HG02981 (cell line): ENCODE data around the gene PNLIPRP2.

ENCODE experiments used
- ATAC-seq: cut with Tn5 transposase; IDR thresholded peaks from one replicate; pipeline ENCODE4 v1.9.1; 2021; ENCODE audit warnings: mild to moderate bottlenecking, moderate library complexity; ENCODE audit not compliant: unreplicated experiment

The PNLIPRP2 gene

DNA sequence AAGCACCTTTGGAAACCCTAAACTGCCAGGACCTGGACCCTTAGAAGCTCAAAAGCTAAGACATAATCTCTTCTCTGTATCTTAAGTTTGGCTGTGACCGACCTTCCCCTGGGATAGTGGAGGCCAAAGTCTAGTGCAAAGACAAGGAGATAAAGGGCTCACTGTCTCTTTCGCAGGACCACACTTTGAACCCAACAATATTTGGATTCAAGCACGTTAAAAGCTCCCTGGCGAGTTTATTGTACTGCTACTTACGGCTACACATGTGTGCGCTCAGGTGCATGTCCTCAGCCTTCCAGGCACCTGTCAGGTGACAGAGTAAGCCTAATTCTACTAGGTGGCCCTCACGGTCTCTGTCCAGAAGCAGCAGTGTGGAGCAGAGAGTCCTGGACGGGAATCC is 55.9 kb downstream of the PNLIPRP2 start:
- ATAC-seq, result no peak

DNA sequence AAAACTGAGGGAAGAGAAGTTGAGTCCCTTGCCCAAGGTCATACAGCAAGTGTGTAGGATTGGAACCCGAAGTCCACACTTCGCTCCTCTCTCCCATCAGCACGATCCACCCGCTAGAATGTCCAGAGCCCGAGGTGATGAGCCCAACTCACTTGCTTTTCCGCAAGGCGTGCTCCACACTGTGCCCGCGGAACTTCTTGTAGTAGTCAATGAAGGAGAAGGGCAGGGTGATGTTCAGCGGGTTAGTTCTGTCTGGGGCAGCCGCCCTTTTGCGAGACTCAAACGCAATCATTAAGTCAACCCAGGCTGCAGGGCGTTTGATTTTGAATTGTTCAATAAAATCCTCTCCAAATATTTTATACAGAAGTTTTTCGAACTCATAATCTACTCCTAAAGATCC is 58.6 kb downstream of the PNLIPRP2 start:
- no peak for ATAC-seq

DNA sequence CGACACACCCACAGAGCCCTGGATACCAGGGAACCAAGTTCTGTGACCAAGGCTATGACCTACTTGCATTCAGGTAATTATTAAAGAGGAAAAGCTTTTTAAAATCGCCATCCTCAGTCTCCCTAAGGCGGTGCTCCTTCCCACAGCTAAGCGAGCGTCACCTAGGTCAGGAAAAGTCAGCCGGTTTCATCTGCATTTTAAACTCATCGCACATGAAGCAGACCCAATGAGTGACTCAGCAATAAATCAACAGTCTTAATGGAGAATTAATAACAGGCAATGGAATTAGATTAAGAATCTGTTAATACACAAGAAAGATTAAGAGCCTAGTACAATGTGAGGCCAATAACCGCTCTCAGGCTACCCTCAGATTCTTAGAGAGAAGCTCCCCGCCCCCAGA is 62.4 kb downstream of the PNLIPRP2 start:
- no peak for ATAC-seq

DNA sequence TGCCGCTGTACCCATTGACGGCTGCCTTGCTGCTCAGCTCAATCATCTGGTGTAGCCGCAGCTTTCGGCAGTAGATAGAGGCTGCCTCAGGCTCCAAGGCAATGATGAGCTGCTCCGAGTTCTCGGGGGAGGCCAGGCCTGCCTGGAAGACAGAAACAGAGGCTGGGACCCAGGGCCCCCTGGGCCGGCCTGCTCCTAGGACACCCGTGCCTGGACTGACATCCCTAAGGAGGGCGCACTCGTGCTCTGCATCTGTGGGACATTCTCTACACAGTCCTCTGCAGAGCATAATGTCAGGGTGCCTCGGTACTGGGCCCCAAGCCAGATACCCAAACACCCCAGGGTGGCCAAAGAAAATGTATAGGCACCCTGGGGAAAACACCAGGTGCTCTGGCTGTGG is 63.1 kb downstream of the PNLIPRP2 start:
- ATAC-seq, result no peak

GRCh38 chr10:116684781-116685180 is 64.0 kb downstream of the PNLIPRP2 start:
- ATAC-seq, result no peak

DNA sequence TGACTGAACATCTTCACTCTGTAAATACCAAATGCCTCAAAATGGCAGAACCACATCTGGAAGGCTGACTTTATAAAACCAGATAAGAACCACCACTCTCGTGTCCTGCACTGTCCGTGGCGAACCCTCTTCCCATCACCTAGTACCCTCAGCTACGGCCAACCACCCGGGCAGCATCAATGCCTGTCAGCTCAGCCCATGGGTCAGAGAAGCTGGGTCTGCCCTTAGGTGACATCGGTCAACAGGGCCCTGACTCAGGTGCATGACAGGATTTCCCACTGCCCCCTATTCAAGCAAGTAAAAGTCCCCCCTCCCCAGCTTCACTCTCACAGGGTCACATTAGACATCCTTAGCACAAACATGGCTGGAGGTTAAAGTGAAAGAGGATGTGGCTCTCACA is 65.1 kb downstream of the PNLIPRP2 start:
- ATAC-seq, result no peak

- no peak for ATAC-seq
Observed at GRCh38 chr10:116686632-116687031, 65.9 kb downstream of the PNLIPRP2 start.

DNA sequence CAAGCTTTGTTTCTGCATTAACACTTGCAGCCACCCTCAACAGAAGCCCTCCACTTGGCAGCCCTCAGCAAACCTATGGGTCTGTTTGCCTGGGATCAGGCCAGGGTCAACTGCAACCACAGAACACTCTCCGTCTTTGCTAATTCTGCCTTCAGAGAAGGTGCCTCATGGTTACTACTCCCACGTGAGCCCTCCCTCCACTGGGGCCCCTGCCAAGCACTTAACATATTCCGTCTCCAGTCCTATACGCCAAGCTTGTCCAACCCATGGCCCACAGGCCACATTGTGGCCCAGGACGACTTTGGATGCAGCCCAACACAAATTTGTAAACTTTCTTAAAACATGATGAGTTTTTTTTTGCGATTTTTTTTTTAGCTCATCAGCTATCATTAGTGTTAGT is 66.9 kb downstream of the PNLIPRP2 start:
- no peak for ATAC-seq

DNA sequence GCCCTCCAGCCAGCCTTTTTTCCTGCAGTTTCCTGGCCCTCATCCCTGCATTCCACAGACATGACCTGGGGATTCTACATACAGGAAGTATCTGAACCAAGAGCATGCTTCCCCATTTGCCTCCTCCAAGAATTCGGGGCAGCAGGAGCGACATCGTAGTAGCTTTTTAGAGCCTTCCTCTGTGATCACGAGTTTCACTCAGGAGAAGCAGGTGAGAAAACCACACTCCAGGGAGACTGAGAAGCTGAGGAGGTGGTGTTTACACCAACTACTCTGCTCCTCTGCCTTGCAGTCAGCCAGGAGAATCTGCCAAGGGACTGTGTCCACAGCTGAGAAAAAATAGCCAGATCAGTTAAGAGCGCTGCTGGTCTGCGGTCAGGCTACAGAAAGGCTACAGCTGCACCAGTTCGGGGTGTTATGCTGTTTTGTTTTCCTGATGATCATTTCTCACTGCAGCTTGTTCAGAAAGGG is 67.5 kb downstream of the PNLIPRP2 start:
- no peak for ATAC-seq

GRCh38 chr10:116688741-116689495 is 68.2 kb downstream of the PNLIPRP2 start:
- ATAC-seq, result no peak

- no peak for ATAC-seq
Observed at GRCh38 chr10:116689744-116690143, 69.0 kb downstream of the PNLIPRP2 start.

GRCh38 chr10:116690356-116691322 is 69.9 kb downstream of the PNLIPRP2 start:
- ATAC-seq, result no peak

DNA sequence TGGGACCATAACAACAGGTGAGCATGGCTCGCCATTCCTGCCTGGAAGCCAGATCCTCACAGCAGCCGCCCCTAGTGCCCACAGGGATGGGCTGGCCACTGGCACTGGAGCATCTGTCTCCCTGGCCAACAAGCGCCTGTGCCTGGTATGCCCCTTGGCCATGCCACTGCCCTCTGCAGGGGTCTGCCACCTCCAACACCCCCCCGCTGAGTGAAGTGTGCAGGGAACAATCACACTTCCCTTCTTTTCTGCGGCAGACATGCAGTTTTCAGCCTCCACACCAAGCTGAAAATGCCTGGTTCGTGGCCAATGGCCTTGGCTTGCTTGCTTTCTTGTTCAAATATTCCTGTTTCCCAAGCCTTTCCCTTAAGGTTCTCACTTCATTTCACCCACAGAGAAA is 70.9 kb downstream of the PNLIPRP2 start:
- ATAC-seq, result no peak

GRCh38 chr10:116692225-116692624 is 71.5 kb downstream of the PNLIPRP2 start:
- ATAC-seq, result no peak

GRCh38 chr10:116694243-116694926 is 73.6 kb downstream of the PNLIPRP2 start:
- no peak for ATAC-seq
